Fibroblast of the conjunctiva (primary cell): ENCODE results near the gene FNDC3B.

Experiments
- DNase-seq: peaks from one replicate; pipeline ENCODE4 v3.0.0-alpha.2; 2010; ENCODE audit warnings: low read depth

FNDC3B gene

GRCh38 chr3:172218350-172219323, 179.3 kb downstream of the FNDC3B start:
- no peak for DNase-seq

DNA sequence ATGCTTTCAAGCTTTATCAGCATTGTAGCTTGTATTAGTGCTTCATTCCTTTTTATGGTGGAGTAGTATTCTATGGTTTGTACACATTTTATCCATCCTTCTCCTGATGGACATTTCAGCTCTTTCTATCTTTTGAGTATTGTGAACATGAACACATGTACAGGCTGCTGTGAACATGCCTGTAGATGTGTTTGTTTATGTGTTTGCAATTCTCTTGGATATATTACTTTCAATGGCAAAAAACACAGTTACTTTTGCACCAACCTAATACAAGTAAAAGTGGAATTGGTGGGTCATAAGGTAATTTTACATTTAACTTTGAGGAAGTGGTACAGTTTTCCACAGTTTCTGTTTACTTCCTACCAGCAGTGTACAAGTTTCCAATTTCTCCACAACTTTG, 180.4 kb downstream of the FNDC3B start:
- no peak for DNase-seq

DNA sequence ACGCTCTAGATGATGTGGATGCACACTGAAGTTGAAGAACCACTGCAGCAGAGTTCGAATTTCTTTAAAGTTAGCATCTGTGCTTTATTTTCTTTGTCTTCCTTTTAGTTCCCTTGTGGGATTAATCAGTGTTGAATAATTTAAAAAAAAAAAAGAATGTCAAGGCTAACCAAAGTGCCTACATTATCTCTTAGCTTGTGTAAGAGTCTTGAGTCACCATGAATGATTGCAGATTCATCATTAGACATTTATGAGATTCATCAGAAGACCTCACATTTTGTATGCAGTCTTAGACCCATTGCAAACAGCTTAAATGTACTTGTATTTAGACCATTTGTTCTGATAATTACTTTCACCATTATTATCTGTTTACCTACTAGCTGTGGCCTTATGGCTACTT, 182.2 kb downstream of the FNDC3B start:
- no peak for DNase-seq

DNA sequence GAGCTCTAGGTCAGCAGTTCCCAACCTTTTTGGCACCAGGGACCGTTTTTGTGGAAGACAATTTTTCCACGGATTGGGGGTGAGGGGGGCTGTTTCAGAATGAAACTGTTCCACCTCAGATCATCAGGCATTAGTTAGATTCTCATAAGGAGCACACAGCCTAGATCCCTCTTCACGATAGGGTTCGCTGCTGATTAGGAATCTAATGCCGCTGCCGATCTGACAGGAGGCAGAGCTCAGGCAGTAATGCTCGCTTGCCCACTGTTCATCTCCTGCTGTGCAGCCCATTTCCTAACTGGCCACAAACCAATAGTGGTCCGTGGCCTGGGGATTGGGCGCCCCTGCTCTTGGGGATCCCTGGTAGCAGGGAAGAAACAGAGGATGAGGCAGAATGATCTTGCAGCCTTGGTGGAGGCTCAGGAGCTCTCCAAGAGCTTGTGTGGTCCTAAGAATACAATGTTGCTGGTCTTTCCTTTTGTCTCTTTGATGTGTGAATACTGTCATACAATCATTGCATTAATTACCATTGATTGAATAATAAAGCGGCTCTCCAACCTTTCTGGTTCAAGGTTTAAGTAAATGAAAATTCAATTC, 183.2 kb downstream of the FNDC3B start:
- DNase-seq: no peak

DNA sequence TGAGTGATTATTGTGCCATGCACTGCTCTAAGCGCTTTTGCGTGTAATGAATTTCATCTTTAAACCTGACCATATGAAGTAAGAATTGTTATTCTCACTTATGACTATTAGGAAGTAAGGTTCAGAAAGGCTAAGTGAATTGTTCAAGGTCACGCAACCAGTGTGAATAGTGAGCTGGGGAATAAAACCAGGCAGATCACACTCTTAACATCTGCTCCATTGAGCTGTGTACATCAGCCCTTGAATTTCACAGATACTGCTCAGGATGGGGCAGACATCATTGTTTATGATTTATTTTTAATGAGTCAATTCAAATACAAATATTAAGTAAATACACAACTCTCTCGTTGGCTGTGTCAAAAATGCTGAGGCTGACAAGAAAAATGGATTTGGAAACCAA, 184.5 kb downstream of the FNDC3B start:
- no peak for DNase-seq

DNA sequence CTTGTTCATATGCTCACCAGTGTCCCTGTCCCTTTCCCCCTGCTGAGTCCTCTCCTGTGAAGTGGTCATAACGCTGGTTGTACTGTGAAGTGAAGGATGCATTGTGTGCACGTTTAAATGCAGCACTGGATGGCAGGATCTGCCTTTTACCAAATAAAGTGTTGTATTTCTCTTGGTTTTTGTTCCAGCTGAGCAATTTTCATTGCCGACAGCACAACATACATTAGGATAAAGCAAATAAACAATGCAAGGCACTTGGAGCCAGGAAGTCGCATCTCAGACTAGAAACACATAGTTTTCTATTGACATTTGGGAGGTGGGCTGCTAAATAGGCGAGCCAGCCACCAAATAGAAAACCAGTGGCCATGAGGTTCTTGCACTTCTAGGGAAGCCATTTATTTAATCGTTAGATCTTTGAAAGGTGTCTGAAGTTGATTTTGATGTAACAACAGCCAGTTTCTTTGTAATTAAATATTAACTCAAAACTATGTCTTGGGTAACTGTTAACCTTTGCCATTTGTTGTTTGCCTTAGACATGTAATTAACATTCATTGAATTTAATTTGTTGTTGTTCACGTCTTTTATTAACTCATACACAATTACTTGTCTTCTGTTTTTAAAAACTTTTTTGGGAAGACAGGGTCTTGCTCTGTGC, 185.3 kb downstream of the FNDC3B start:
- DNase-seq: no peak

- DNase-seq: no peak
Measured at GRCh38 chr3:172225215-172225707, 185.9 kb downstream of the FNDC3B start.

GRCh38 chr3:172226831-172227230, 187.5 kb downstream of the FNDC3B start:
- DNase-seq: no peak

- DNase-seq: no peak
Measured at GRCh38 chr3:172227340-172228035, 188.1 kb downstream of the FNDC3B start.

GRCh38 chr3:172228036-172228415, 188.6 kb downstream of the FNDC3B start:
- no peak for DNase-seq

DNA sequence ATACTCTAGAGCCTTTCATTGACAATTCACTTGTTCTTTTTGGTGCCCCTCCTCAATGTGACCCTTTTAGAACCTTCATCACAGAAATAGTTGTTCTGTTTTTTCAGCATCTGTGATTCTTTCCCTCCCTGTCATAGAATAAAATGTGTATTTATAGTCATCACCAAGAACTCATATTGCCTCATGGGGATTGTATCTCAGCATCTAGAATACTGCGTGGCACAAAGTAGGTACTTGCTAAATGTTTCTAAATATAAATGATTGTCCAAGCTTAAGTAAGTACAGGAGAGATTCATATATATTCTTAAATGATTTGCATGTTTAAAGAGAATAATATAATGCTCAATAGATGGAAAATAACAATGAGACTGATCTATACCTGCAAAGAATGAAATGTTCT, 190.1 kb downstream of the FNDC3B start:
- DNase-seq: no peak

DNA sequence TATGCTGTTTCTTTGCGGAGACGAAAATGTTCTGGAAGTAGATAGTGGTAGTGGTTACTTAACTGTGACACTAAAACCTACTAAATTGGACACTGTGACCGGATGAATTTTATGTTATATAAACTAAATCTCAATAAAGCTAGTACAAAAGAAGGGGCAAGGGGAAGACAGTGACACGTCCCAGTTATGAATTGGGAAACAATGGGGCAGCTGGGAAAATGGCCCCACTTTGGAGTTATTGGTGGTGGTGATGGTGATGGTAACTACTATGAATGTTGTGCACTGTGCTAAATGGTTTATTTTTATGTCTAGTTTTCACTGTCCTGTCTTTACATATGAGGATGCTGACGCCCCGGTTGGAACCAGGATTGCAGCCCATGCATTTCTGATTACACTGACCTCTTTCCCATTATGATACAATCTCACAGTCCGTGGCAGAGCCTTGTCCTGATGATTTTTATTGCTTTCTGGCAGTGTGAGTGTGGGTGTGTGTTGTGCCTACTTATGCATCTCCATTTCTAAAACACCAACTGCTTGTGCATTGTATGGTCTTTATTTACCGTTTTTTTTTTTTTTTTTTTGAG, 192.0 kb downstream of the FNDC3B start:
- no peak for DNase-seq

DNA sequence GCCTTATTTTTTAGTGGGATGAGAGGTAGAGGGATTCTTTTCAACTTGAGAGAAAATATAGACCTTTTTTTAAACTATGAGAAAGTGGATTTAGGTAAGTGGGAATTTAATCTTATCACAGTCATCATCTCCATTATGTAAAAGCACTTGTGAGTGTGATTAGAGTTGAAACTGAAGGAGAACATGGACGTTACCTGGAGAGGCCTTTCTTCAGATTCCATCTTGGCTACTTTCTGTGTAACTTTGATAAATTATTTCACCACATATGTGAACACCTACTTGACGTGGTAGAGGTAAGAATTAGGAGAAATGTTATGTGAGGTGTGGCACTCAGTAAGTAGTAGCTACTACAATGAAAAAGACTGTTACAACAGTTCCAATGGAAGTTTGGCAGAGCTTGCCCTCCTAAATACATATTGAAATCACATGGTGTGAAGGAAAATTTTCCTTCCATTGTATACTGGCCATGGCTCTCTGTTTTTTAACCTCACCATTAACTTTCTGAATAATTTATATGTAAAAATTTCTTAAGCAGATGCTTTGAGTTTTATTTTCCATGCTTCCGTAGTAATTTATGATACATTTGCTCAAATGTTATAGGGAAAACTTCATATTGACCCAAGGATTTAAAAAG, 193.3 kb downstream of the FNDC3B start:
- no peak for DNase-seq

DNA sequence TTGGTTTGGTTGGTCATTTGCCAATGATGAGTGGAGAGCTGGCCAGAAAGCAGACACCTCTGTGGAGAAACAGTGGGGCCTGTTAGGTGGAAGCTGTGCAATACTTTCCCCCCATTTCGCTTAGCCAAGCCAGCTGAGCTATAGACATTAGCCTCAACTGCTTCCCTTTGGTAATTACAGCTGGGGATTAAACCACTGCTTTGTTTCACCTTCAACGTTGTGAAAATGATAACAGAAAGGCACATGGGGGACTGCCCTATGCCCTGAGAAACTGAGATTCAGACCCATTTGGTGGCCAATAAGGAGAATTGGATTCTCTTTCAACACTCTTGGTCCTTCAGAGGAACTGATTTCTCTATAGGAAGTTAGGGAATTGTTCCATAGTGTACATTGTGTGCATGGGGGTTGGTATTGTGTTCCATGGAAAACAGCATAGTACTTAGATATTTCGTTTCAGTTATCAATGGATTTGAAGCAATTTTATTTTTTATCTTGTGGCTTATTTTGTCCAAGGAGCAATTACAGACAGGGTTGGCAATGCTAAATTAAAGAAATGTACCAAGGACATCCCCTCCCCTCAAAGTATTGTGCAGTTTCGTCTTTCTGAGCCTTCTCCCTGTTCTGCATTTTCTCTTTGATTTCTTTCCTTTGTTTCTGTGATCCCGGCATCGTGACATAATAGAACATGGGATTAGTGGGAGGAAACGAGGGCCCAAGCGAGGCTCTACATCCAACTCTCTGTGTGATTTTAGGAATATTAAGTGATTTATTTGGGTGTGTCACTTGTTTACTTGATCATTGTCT, 194.3 kb downstream of the FNDC3B start:
- DNase-seq: no peak

DNA sequence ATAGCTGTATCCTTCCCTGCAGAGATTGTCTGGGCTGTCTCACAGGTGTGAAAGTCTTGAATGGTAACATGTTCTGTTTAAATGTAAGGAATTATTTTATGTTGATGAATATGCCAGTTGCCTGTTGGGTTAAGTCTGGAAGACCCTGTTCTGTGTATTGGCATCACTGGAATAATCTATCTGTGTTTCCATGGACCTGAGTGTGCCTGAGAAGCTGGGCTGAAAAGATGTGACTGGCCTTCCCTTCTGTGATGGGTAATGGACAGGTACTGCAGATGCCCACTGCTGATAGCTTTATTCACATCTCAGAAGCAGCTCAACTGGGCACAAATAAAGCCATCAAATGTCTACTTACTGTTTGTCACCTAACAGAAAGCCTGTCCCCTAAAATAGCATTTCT, 196.3 kb downstream of the FNDC3B start:
- no peak for DNase-seq

GRCh38 chr3:172236771-172237742, 197.7 kb downstream of the FNDC3B start:
- DNase-seq: no peak

- no peak for DNase-seq
Measured at GRCh38 chr3:172238188-172238587, 198.8 kb downstream of the FNDC3B start.

DNA sequence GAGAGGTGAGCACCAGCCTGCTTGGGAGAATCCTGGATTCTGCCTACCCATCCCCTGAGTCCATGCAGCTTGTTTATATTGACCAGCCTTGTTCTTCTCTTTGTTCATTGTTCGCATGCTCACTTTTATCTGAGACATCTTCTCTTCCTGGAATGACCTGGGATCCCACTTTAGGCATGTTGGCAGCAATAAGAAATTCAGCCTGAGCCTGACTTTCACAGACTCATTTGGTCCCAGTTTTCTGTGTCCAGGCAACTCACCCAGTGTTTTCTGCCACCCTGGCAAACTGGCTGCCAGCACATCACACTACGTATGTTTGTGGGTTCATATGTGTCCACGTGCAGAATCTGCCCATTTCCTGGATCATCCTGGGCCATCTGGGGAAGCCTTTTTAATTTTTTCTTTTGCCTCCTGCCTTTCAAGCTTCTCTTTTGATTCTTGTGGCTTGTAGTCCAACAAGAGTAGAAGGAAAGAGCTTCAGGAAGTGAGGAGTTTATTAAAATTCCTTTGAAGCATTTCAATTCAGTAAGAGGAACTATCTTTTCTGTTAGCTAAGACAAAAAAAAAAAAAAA, 199.9 kb downstream of the FNDC3B start:
- DNase-seq: no peak

DNA sequence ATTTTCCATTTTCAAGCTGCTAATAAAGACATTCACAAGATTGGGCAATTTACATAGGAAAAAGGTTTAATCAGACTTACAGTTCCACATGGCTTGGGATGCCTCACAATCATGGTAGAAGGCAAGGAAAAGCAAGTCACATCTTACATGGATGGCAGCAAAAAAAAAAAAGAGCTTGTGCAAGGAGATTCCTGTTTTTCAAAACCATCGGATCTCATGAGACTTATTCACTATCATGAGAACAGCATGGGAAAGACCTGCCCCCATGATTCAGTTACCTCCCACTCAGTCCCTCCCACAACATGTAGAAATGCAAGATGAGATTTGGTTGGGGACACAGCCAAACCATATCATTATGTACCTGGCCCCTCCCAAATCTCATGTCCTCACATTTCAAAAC, 202.0 kb downstream of the FNDC3B start:
- DNase-seq: no peak
